Stimulated activated CD4-positive, alpha-beta T cell treated with anti-CD3 and anti-CD28 coated beads, Interleukin-4, amount 100 ng/mL, for 4 hours (primary cell): ENCODE data around the gene GALT.

Experiments
- DNase-seq, 2 experiments: peaks; one replicate each; pipeline ENCODE4 v3.0.0-alpha.2; 2020

Gene GALT

DNA sequence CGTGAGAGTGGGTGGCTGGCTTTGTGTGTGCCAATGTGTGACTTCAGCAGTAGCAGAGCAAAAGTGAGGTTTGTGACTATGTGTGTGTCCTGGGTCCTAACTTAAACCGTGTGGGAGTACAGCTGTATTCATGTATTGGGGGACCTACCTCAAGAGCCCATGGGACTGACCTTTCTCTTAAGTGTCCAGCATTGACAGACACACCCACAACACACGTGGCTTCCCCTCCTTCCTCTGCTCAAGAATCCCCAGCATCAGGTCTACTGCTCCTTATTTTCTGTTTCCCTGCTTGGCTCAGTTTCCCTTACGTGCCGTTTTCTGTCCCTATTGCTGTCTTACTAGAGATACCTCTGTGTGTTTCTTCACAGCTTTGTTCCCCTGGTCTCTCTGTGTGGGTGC, 6.1 kb downstream of the GALT start:
- DNase-seq, result no peak

DNA sequence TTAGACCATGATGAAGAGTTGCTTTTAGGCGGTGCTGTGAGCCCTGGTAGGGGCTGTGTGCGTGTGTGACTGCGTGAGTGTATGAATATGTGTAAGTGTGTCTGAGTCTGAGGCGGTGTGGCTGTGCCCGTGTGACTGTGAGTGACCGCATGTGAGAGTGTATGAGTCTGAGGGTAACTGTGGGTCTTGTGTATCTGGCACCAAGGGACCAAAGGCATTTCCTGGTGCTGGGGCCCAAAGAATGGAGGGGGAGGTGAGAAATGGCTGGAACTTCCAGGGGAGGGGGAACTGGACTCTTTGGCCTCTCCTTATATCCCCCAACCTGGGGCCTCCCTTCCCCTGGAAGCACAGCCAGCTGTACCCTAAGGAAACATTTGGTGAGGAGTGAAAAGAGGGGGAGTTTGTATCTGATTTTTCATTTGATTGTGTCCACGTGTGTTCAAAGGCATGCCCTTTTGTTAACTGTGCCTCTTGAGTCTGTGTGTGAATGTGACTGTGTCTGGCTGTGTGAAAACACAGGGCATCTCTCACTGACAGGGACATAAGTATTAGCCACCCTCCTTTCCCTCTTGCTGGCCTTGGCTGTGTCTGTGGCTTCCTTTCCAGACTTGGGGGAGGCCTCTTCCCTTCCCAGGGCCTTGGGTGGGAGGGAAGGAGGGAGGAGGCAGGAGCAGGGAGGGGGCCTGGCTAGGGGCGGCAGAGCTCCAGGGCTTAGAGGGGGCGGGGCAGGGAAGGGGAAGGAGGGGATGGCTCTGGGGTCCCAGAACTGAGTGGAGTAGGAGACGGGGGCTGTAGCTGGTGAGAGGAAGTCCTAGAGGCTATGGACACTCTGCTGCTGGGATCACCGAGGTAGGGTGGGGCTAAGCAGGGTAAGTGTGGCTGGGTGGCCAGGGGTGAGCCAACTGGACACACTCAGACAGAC, 6.9 kb downstream of the GALT start:
- DNase-seq, result no peak

DNA sequence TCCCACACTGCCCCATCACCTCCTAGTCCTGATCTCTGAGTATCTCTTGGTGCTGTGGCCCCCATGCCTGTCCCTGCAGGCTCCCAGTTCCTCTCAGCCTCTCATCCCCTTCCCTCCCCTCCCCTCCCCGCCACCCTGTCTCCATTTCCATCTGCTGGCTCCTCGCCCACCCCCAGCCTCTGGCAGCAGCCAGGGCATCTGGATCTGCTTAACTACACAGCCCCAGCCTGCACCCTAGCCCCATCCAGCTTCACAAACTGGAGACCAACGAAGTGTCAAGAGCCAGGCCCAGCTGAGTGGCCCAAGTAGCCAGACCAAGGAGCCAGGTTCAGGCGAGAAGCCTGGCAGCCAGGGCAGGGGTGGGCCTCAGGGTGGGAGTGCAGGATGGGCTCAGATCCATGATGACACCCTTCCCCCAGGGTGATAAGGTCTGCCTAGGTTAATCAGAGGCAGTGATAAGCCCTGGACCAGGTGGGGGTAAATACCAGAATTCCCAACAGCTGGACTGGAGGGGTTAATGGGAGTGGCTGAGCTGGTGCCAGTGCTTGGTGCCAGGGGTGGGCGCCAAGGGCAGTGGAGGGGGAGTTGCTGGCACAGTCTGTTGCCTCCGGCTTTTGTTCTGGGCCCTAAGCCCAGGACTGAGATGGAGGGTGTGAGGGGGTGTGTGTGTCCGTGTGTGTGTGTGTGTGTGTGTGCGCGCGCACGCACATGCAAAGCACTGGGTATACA, 8.0 kb downstream of the GALT start:
- no peak for DNase-seq

DNA sequence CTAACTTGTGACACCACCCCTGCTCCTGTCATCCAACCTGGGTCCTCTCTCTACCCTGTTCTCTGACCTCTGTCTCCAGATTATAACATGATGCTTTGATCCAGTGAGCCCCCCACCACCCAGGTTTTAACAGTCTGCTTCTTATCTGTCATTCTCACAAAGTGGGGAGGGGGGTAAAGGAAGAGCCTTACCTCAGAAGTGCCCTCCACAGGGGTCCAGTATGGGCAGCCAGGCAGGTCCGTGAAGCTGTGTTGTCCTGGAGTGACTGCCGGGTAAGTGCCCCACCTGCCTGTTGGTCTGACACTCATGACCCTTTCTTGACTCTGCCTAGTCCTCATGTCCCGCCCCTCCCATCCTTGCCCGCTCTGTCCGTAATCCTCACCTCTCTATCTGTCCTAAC, 8.9 kb downstream of the GALT start:
- DNase-seq, result no peak

DNA sequence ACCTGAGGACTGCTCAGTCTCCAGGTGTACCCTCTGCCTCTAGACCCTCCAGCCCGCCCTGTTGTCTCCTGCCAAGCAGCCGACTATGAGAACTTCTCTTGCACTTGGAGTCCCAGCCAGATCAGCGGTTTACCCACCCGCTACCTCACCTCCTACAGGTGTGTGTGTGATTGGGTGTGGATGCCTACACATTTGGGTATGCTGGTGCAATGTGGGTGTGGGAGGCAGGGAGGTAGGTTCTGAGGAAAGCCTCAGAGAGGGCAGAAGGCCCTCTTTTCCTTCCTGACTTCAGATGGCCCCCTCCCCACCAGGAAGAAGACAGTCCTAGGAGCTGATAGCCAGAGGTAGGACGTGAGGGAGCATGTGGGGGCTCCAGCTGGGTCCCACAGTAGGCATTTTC, 10.5 kb downstream of the GALT start:
- no peak for DNase-seq

DNA sequence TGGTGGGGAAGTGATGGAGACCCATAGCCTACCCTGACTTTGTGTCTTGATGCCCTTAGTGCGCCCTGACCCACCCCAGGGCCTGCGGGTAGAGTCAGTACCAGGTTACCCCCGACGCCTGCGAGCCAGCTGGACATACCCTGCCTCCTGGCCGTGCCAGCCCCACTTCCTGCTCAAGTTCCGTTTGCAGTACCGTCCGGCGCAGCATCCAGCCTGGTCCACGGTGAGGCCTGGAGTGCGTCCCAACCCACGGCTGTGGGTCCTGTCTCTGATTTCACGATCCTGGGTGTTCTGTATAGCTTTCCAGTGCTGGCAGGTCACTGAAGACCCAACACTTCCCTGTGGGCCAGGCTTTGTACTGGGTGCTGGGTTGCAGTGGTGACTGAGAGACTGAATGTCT, 12.0 kb downstream of the GALT start:
- DNase-seq, result no peak

DNA sequence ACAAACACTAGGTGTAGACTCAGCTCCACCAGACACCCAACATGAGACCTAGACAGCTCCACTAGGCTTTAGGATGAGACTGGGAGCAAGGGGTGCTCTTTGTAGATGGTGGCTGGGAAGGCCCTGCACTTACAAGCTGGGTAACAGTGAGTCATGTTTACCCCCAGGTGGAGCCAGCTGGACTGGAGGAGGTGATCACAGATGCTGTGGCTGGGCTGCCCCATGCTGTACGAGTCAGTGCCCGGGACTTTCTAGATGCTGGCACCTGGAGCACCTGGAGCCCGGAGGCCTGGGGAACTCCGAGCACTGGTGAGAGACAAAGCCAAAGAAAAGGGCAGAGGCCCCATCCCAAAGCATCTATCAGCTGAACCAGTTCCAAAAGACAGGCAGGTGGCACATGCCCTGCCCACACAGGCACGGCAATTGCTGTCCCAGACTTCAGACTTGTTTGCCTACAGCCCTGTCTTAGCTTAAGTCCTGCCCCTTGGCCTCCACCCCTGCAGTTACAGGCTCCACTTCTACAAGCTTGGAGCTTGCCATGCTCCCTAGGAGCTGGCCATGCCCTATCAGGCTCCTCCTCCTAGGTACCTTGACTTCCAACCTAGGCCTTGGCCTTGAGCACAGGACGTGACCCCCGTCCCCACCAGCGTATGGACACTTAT, 13.2 kb downstream of the GALT start:
- no peak for DNase-seq

DNA sequence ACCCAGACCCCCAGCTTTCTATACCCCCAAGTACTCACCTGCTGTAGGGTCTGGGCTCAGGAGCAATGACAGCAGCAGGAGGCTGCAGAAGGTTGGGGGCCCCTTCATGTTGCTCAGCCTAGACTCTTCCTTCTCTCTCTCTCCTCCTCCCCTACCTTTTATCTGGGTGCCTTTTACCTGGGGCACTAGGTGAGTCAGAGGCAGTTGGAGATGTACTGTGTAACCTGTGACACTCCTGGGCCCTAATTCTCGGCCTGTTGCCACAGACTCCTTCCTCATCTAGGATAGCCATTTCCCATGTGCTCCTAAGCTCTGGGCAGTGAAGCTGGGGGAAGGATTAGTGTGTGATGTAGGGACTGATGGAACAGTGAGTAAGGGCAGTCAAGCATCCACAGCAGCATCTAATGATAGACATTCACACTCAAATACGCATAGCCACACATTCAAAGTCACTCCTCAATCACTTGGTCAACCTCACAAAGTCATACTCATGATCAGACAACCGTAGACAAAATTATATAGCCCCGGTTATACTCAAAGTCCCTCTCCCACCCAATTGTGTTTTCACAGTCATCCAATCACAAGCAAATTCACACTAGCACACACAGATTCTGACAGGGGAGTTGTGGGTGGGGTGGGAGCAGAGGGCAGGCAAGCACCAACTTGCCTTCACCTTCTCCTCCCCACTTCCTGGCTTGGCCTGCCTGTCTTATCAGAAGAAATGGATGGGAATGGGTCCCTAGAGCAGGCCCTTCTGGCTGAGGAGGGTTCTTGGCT, 16.2 kb downstream of the GALT start, which contains the start of gene CCL27:
Gene CCL27 (minus strand): TSS at position 132 of the 777 bp plus-strand sequence. CDS start 24 bp downstream, at position 108.
- no peak for DNase-seq

DNA sequence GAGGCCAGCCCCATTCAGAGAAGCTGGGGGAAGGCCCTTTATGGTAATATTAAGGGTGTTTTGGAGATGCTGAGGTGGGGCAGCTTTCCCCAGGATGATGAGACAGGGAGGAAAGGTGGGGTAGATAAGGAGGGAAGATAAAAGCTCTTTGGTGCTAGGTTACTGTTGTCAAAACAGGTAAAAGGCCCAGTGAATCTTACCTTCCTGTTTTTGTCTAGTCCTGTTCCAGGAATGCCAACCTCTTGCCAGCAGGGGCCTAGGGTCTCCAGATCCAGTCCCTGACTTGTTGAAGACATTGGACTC, 16.8 kb downstream of the GALT start:
- DNase-seq, result no peak

DNA sequence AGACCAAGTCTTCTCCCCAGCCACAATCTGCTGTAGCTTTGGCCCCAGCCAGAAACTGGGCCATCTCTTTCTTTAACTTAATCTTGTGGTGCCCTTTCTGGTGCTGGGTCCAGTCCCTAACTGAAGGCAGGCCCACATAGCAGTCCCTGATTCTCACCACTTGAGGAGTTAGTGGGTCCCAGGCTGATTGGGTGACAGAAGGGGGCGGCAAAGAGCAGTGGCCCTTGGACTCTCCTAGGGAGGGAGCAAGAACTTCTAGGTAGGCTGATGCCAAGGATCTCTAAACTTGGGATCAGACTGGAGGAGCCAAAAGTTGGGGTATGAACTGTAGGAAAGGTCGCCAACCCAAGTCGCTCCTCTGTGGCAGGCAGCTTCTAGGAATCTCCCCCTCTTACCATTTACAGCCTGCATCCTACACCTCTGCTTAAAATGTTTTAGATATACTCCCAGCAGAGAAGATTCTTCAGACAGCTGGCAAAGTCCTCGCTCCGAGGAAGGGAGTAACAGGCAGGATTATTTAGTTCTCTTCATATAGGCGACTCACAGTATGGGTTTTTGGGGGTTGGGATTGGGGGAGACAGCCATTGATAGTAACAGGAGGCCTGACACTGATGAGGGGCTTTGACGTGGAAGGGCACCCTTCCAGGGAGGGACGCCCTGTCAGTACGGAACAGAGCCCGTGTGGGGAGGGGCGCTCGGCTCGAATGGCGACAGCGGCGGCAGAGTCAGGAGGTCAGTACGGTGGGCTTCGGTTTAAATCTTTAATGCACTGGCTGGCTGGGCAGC, 18.0 kb downstream of the GALT start:
- DNase-seq, result peak; percentile 63 to 69

DNA sequence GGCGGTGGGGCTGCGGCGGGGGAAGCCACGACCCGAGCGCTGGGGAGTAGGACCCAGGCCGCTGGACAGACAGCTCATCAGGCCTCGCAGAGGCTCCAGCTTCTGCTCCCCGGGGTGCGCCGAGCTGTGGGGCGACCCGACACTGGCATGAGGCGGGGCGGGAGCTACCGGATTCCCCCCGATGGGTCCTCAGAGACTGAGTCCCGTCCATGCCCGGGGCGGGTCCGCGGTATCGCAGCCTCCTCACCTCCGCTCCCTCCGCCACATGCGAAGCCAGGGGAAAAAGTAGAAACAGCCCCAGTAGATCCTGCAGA, 18.5 kb downstream of the GALT start:
- DNase-seq, result no peak

DNA sequence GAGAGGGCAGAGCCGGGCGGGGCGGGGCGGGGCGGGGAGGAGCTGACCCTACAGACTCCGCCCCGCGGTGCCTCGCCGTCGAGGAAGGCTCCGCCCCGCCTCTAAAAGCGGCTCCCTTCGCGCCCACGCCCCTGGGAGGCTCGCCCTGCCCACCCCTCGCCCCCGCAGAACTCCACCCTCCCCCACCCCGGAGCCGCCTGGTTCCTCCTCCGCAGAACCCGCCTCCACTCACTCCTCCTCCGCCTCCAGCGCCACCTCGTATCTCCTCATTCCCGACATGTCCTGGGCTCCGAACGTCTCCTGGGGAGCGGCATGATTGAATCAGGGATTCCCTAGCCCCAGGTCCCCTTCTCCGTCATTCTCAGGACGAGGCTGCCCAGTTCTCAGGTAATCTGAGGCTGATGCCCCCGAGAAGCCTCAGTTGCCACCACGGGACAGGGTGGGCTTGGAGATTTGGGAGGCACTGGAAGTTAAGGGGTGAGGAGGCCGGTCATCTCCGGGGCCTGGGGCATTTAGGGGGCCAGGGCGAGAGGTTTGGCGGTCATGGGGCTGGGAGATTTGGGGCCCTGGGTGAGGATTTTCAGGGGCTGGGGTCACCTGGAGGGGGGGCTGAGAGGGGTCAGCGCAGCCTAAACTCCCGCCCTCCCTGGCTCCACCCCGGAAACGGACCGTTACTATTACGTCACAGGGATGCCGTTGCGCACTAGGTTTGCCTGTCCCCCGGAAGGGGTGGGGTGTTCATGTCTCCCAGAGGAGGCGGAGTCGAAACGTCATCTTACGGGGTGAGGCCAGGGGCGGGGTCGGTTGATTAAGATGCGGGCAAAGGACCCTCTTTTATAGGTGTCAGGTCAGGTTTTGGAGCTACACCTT, 19.1 kb downstream of the GALT start:
- peak; percentile 75 to 88 for DNase-seq

DNA sequence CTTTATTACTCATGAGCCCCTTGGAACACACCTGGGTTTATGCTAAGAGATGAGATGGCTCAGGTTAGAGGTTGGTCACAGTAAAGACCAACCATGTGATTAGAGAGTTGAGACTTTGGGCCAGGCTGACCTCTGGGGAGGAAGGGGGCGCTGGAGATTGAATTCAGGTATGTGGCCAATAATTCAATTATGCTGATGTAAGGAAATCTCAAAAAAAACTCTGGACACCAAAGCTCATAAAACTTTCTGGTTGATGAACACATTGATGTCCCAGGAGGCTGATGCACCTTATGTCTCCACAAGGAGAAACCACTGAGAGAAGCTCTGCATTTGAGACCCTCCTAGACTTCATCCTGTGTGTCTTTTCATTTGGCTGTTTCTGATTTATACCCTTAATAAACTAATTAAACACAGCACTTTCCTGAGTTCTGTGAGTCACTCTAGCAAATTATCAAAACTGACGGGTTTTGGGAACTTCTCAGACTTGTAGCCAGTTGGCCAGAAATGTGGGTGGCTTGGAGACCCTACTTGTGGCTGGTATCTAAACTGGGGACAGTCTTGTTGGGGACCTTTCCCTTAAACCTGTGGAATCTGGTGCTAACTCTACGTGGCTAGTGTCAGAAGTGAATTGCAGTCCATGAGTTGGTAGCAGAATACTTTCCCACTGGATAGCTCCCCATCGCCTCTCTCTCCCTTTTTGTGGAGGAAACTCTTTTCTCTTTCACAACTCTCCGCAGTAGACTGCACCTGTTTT, 23.5 kb downstream of the GALT start:
- no peak for DNase-seq

DNA sequence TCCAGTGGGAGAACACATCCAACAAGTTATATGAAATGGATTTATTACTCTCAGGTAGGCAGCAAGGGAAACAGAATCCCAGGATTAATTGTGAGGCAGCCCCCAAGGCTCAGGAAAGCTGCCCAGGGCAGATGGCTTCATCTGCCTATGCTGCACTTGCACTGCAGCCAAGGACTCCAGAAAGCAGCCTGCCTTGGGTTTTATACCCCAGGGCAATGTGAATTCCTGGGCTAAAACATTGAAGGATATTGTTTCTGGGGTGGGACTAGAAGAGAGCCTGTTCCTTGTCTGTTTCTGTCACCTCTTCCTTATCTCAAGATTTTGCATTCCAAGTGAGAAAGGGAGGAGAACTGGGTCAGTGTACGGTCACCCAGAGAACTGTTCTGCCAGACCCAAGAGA, 24.8 kb downstream of the GALT start:
- no peak for DNase-seq

DNA sequence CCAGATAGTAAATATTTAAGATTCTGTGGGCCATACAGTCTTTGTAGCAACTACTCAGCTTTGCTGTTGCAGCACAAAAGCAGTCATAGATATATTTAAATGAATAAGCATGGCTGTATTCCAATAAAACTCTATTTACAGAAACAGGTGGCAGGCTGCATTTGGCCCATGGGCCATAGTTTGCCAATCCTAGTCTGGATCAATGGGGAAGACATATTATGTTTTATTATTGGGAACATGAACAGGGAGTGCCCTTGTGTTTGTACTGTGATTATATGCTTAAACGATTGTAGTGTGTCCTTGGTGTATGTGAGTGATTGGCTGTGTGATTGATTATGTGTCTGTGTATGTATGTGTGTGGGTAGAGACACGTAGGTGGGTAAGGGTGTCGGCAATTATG, 28.0 kb downstream of the GALT start:
- no peak for DNase-seq

DNA sequence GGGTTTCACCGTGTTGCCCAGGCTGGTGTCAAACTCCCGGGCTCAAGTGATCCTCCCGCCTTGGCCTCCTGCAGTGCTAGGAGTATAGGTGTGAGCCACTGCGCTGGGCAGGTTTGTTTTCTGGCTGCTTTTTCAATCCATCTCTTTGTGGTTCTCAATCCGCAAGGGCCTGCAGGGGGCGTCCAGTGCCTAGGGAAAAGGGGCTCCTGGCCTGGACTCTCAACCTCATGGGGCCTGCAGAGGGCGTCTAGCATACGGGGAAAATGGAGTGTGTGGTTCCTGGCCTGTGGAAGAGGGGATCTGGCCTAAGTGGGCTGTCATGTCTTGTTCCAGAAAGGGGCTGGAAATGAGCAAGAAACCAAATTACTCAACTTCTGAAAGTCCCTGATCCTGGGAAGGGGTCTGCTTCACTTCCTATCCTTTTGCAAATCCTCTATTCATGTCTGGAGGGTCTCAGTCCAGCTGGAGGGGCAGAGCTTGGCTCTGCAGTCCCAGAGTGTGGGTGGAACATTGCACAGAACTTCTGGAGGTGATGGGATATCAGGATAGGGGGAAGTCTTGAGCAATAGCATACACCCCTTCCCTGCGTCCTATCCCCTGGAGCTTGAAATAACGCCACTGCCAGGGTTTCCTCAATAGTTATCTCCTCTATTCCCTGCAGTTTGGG, 28.7 kb downstream of the GALT start:
- peak; percentile 57 for DNase-seq

DNA sequence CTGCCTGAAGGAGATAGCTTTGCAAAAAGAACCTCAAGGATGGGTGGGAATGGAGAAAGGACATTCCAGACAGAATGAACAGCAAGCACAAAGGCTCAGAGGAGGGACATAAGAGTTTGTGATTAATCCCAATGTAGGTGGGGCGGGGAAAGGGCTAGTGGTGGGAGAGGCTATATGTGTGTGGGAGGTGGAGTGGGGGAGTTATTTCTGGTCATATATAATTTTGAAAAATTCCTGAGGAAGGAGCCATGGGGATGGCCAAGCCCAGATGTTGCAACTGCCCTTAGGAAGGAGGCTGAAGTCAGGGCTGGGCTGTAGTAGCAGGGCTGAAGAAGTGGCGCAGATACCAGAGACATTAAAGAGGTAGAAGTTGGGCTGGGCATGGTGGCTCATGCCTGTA, 29.4 kb downstream of the GALT start:
- no peak for DNase-seq

DNA sequence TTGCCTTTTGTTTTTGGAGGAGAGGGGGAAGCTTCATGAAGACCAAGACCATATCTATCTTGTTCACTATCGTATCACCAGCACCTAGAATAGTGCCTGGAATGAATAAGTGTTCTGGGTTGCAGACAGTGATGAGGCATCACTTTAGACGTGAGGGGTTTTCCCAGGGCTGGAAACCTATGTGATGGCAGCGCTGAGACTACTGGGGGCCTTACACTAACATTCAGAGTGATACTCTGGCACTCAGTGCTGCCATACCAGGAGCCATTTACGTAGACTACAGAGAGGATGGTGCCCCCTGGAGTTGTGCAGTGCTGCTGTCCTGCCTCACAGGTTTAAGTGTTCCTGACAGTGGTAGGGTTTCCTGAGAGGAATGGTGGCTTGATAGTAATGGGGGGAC, 37.7 kb downstream of the GALT start:
- DNase-seq, result peak in 1 of 2 experiments; percentile 26

DNA sequence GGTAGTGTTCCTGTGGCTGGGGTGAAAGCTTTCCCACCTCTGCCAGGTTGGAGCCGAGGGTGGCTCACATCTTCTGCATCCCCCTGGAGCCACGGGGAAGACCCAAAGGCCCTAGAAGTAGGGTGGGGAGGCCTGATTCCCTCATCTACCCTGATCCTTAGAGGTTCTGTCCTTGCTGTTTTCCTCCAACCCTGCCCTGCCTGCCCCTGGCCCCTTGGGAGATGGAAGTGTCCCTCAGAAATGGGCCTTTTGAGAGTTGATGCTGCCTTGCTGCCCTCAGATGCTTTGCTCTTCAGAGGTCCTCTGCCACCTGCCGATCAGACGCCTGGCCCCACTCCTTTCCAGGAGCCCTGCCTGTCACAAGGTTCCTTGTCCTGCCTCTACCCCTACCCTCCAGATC, 38.3 kb downstream of the GALT start:
- DNase-seq, result no peak

DNA sequence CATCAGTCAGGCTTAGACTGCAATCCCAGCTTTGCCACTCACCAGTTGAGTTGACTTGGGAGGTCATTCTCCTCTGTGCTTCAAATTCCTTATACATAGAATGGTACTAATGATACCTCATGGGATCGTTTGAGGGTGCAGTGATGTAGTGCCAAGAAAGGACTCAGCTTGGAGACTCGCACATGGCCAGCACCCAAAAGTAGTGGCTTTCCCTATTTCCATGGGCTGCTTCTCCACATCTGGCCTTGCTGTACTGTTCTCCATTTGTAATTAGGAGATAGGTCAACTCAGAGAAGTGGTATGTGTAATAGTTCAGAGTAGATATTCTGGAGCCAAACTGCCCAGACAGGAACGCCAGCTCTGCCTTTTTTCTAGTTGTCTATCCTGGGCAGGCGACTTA, 39.1 kb downstream of the GALT start:
- no peak for DNase-seq
